HG03565 (cell line): ENCODE measurements around the gene FBXW9.
"Not testable (repeated sequence)": the region's sequence is repeated elsewhere in the genome, so short reads cannot be mapped to it uniquely, and the experiment has no call there.

ENCODE experiments used
- ATAC-seq: cut with Tn5 transposase; IDR thresholded peaks from one replicate; pipeline ENCODE4 v1.9.1; 2021; ENCODE audit warnings: mild to moderate bottlenecking, moderate library complexity; ENCODE audit not compliant: unreplicated experiment

FBXW9 gene

DNA sequence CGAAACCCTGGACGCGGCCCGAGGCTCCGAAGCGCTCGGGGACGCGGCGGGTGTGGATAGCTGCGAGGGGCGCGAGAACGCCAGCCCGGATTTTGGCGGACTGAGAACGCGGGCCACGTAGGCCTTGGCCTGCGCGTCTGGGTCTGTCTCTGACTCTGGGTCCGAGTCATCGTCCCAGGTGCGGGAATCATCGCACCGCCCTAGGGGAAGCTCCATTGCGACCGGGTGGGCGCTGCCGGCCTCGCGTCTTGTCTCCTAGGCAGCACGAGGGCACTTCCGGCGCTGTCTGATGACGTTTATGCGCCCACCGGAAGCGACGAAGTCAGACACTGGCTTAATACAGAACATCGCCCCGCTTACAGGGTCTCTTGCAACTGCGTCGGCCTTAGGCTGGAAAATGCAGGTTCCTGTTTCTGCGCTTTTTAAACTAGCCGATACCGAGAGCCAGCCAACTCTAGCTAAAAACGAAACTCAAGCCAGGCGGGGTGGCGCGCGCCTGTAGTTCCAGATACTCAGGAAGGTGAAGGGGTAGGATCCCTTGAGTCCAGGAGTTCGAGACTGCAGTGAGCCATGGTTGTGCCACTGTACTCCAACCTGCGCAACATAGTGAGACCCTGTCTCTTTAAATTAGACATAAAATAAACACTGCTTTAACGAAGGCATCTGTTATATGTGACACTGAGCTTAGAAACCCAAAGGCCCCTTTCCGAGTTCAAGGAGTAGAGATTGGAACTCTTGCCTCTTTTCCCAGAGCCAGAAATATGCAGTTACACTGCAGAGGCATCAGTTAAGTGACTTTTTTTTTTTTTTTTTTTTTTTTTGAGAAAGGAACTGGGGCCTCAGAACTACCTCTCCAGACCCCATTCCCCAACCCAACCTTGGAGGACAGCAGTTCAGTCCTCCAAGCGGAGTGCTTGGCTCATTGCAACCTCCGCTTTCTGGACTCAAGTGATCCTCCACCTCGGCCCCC lies at the start of gene FBXW9:
TSS of gene FBXW9 (minus strand) at position 266 of the 970 bp plus-strand sequence. CDS start at position 216, 50 bp downstream.
- peak; percentile 71 for ATAC-seq

DNA sequence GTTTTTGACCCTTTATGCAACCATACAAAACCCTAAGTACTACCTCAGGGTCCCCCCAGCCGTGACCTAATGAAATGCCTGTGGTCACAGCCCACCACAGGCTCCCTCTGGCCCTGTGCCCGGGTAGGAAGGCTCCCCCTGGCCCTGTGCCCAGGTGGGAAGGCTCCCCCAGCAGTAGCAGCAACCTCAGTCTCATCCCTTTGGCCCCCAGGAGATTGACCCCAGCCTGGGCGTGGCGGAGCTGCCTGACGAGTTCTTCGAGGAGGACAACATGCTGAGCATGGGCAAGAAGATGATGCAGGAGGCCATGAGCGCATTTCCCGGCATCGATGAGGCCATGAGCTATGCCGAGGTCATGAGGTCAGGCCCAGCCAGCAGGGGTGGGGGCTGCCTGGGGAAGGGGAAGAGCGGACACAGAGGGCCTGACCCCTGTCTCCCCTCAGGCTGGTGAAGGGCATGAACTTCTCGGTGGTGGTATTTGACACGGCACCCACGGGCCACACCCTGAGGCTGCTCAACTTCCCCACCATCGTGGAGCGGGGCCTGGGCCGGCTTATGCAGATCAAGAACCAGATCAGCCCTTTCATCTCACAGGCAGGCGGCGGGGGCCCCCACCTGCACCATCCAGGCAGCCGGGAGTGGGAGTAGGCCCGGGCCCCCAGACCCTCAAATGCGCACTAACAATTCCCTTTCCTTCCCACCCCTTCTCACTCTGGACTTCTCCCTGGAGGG lies 48.9 kb upstream of the FBXW9 start:
- ATAC-seq, result no peak

DNA sequence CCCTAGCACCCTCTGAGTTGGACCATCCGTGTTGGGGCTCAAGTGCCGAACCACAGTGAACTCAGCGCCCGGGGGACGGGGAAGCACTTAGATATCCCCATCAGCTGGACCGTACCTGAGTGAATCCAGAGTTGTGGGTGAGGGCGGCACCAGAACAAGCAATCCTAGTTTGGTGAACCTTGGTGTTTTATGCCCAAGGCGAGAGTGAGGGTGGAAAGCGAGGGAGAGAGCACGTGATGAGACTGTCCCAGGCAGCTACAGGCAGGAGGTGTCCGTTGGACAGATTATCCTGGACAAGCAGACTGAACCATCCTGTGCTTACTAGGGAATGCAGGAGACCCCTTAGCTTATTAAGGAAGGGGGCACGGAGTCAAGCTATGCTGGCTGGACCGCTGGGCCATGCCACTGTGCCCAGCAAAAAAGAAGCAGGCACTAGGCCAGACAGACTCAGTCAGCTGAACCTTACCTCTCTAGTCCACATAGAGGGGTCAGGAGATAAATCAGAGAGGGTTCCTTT lies 41.5 kb upstream of the FBXW9 start:
- no peak for ATAC-seq

DNA sequence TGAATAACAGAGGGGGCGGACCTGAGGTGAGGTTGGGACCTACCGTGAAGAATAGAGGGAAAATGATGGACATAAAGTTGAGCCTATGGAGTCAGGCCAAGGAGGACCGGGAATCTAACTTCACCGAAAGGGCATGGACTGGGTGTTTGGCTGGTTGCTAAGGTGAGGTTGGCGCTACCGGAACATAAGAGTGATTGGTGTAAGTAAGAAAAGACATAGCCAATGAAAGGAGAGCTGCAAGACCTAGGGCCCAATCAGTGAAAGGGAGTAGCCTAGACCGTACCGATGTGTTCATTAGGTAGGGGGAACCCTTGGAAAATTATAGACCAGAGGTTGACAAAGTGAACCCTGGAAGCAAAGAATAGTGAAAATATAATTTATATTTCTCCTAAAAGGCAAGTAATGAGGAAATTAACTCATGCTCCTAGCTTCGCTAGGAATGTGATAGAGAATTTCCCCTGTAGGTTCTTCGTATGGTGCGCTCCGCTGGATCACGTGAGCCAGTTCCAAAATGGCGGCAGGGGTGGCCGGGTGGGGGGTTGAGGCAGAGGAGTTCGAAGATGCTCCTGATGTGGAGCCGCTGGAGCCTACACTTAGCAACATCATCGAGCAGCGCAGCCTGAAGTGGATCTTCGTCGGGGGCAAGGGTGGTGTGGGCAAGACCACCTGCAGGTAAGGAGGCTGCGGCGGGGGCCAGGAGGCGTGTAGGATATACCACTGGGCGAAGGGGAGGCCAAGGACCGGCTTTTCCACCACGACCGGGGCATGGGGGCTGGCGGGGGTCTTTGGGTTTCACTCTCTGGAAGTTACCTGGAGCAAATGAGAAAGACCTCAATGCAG lies 40.8 kb upstream of the FBXW9 start, which contains the start of gene GET3:
TSS of gene GET3 (plus strand) at position 503 of the 840 bp plus-strand sequence. CDS start at position 512, 9 bp downstream.
- ATAC-seq, result peak; percentile 54

DNA sequence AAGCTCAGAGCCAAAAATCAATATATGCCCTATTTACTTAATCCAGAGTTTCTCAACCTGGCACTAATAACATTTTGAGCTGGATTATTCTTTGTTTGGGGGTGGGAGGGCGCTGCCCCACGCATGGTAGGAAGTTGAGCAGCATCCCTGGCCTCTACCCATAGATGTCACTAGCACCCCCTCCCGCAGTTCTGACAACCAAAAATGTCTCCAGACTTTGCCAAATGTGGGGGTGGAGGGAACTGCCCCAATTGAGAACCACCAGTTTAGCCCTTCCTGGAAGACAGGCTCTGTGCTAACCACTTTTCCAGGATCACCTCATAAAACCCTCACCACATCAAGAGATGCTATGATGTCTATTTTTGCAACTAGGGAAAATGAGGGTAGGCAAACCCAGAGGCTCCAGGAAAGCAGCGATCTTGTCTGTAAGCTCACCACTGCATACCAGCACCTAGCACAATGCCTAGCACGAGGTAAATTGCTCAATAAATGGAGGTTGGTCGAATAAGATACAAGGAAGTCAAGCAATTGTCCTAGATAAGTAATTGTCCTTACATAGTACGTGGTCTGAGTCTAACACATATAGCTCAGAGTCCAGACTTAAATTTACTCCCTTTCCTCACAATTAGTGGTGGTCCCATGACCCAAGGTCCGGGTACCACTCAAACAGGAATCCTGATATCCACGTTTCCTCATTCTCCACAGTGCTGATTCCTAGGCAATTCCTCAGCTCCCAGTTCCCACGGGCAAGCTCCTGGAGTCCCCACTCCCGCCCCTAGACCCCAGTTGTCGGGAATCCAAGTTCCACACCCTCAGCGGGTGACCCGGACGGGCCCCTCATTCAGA lies 37.2 kb upstream of the FBXW9 start:
- no peak for ATAC-seq

DNA sequence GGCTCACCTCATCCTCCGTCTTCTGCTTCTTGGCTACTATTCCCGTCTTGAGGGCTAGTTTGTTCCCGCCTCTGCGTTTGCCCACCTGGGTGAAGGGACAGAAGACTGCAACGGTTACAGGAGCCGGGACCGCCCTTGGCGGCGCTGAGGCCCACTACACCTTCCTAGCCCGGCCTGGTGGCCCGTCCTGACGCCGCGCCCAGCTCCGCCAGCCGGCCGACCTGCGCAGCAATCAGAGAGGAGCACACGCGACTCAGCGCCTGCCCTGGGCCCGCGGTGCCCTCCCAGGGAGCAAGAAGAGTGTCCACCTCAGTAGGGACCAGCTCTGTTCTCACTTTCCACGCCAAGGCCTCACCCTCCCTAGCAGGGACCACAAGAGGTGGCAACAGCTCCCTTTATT lies 34.9 kb upstream of the FBXW9 start:
- no peak for ATAC-seq

DNA sequence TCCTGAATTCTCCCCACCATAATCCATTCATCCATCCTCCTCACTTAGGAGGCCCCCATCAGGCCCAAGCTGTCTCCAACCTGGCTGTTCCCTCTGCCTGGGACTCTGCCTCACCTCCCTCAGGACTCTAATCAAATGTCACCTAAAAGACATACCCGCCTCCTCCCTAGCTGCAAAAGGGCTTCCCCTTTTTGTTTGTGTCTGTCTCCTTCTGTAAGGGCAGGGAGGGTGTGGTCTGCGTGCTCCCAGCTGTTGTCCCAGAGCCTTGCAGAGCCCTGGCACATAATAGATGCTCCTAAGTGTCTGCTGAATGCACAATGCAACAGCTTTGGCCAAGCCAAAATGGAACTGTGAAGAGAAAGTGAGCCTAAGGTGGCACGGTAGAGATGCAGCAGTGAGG lies 33.6 kb upstream of the FBXW9 start:
- ATAC-seq, result no peak

DNA sequence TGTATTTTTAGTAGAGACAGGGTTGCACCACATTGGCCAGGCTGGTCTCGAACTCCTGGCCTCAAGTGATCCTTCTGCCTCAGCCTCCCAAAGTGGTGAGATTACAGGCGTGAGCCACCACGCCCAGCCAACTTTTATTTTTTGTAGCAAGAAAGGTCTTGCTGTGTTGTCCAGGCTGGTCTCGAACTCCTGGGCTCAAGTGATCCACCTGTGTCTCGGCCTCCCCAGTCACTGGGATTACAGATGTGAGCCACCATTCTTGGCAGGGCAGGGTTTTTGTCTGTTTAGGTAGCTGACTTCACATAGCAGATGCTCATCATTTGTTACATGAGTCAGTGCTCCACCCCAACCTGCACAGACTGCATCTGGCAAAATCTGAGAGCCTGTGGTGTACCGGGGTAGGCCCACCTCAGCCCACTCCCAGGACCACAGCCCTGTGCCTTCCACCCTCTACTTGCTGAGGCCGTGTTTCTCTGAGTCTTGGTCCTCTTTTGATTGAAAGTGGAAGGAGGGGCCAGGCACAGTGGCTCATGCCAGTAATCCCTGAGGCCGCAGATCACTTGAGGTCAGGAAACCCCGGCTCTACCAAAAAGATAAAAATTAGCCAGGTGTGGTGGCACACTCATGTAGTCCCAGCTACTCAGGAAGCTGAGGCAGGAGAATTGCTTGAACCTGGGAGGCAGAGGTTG lies 31.5 kb upstream of the FBXW9 start:
- no peak for ATAC-seq

DNA sequence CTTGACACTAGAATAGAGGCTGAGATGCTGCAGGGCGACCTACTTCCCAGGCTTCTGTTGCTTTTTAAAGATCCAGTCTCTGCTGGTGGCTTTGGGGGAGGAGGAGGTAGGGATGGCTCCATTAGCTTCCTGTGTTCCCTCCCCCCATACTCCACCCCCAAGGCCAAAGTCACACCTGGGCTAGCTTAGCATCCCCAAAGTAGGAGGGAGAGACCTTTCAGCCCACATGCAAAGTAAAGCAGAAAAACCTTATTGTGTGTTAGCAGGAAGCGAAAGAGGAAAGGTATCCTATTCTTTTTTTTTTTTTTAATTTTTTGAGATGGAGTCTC lies 30.5 kb upstream of the FBXW9 start:
- ATAC-seq, result no peak

DNA sequence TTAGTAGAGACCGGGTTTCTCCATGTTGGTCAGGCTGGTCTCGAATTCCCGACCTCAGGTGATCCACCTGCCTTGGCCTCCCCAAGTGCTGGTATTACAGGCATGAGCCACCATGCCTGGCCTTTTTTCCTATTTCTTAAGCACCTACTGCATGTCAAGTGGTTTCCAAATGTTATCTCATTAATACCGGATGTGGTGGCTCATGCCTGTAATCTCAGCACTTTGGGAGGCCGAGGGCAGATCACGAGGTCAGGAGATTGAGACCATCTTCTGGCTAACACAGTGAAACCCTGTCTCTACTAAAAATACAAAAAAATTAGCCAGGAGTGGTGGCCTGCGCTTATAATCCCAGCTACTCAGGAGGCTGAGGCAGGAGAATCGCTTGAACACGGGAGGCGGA lies 29.2 kb upstream of the FBXW9 start:
- not testable (repeated sequence) for ATAC-seq

DNA sequence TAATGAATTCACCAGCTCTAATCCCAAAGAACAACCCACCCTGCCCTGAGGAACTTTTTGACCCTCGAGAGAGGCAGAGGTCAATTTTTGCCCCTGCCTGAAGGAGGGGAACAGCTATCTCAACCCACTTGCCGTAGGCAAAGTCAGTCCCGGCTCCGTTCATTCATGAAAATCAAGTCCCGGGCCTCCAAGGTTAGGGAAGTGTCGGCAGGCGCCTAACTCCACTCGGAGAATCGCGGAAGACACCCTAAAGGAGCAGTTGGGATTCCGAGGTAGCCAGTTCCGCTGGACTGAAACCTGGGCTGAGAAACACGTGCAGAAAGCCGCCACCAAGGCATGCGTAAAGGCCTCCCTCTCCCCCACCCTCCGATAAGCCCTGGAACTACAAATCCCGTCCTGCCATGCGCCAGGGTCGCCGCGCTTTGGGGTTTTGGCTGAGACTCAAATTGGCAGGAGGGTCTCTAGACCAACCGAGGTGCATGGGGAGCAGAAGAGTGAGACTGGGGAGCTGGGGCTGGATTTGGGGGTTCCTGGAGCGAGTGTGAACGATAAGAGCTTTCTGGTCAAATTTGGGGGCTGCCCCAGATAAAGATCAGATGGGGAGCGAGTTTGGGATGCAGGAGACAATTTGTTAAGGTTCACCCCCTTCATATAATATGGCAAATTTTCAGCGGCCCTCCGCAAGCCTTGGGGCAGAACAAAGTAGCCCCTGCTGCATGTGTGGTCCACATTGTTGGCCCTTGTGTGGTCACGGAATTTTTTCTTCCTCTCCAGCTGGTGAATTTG lies 27.4 kb upstream of the FBXW9 start, which contains the start of gene TNPO2:
TSS of gene TNPO2 (minus strand) at position 292 of the 786 bp plus-strand sequence. CDS start 2,955 bp downstream, outside the sequence.
- ATAC-seq, result no peak

DNA sequence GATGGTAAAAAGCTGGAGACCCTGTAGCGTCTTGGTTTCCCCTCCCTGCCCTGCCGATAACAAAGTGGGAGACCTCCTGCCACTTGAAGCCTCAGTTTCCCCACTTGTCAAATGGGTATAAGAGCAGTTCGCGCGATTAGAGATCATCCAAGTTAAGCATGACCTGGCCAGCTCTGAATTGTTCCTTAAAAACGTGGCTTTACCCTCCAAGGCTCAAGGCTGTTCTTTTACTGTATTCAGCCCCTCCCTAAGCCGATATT lies 26.9 kb upstream of the FBXW9 start:
- ATAC-seq, result no peak

DNA sequence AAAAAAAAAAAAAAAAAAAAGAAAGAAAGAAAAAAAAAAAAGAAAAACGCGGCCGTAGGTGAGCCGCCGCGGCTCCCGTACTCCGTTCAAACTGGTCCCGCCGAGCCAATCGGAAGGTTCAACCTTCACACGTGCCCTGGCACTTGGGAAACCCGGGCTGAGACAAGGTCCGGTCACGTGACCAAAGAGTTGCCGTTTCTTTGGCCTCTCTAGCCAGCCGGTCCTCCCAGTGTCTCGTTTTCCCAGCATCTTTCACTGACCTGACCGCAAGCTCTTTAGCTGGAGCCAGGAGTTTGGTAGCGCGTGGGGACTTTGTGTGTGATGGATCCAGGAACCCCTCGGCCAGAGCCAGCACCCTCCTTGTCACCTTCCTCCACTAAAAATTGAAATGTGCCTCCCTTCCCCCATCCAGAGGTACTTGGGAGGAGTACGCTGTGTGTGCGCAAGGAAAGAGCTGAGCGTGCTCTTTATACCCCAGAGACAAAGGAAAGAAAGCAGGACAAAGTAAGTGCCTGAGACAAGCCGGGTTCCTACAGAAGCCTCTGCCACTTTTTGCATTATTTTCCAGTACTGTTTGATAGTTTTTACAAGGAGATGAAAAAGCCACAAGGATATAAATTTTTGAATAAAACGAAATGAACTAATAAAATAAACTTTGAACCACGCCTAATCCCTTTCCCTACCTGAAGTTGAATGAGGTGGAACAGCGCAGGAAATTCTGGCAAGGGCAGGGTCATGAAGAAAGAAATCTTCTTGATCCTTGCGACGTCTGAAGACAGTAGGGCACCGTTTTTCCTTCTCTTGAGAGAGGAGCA lies 26.3 kb upstream of the FBXW9 start:
- peak; percentile 70 for ATAC-seq

DNA sequence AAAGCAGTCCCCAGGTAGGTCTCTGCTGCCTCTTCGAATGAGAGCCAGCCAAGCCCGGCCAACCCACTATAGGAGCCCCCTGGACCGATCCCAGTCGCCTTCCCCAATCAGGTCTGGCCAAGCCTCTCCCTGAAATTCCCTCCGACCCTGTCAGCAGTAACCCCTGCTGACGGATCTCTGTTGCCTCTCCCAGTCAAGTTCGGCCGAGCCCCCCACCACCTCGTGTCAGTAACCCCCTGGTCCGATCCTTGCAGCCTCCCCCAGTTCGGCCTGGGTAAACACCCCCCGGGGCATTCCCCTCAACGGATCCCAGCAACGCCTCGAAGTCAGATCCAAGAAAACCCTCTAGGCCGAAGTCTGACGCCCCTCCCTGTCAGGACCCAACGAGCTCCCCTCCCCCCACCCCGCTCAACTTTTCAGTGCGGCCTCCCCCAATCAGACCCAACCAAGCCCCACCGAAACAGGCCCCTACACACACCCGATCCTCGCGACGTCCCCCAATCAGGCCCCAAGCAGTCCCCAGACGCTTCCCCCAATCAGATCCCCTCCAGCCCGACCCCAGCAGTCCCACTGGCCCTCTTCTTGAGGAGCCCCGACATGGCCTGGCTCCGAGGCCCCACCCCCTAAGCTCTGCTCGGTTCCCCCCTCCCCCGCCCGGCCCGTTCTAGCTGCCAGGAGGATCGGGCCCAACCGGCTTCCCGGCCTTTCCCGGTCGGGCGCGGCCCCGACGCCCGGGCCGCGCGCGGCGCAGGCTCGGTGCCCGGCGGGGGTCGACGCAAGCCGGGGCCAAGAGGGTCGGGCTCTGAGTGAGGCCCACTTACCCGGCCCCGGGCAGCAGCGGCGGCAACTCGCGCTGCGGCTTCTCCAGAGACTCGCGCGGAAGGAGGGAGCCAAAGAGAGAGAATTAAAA lies 25.5 kb upstream of the FBXW9 start:
- ATAC-seq, result peak; percentile 4

DNA sequence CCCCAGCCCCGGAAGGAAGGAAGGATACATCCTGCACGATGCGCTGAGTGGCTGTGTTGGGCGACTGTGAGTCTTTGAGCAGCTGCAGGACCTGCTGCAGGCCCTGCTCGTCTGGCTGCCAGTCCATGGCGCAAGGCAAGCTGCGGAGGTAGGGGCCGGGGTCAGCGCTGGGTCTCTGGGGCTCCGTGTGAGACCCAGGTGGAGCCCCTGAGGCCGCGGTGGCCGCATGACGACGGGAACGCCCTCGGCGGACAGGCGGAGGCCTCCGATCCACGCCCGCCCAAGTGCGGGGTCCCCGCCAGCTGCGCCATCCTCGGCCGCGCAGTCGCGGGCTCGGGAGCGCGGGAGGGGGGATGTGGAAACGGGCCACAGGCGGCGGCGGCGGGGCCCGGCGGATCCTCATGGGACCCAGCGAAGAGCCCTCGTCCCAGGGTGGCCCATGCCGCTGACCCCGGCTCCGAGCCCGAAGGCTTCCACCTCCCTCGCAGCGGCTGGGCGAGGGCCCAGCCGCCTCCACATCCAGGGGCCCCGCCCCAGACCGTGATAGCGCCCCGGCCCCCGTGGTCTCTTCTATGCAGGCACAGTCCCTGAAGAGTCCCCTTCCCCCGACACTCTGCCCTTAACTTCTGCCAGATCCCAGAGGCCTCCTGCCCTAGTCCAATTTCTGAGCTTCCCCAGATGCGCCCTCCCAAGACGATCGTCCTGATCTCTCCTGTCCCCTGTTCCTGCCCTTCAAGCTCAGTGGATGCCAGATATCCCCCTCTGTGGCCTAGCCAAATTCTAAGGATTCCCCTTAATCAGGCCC lies 24.6 kb upstream of the FBXW9 start:
- no peak for ATAC-seq

DNA sequence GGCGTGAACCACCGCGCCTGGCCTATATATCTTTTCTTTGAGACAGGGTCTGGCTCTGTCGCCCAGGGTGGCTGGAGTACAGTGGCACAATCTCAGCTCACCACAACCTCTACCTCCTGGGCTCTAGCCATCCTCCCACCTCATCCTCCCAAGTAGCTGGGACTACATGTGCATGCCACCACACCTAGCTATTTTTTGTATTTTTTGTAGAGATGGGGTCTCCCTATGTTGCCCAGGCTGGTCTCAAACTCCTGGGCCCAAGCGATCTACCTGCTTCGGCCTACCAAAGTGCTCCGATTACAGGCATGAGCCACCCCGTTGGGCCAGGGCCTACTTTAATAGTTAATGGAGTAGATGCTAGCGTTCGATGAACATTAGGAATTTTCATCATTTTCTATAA lies 23.9 kb upstream of the FBXW9 start:
- no peak for ATAC-seq
